ENCODE data around the gene CACUL1. TPM values are rescaled to one million over a fixed set of nuclear protein-coding genes. Genes with fewer than 3 reads are reported as not detected.
A peak's percentile ranks its signal among the peaks of the same experiment; 100 is the strongest.

The CACUL1 gene
- total RNA-seq, 1 experiment from 2014 or later = 62.5 TPM

DNA sequence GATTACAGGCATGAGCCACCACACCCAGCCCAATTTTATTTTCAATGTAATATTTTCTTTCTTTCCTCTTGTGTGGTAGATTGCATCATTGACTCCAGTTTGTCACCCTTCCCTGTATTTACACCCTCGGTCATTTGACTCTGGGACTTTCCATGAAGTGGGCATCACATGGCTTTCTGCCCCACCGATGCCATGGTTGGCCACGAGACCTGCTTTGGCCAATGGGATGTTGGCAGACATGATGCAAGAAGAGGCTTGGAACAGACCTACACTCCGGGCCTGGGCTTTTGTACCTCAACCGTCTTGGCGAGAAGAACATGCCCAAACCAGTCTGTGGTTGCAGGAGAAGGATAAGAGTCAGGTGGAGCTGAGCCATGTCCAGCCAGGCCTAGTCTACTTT is 38.8 kb upstream of the CACUL1 start:
- Histone ChIP-seq H3K9me2 (ENCODE audit: insufficient read depth) (no peaks in the 10 kb centered on the region), H3F3A (ENCODE audit: insufficient read depth, low read depth) (peaks cover 5% of the 10 kb centered on the region; the same call in 1 of the 2 replicates), H4K20me1 (ENCODE audit: insufficient read depth) (no peaks in the 10 kb centered on the region), H3K36me3 (ENCODE audit: low read depth) (no peaks in the 10 kb centered on the region), H3K79me2 (ENCODE audit: low read depth) (no peaks in the 10 kb centered on the region), H3K4me1 (replicated peaks; ENCODE audit: insufficient read depth) (peaks cover 23% of the 10 kb centered on the region), H3K27ac (no peak overlapping the region), H3K4me3 (no peak overlapping the region), H3K4me2 (no peak overlapping the region), H2AFZ (no peak overlapping the region), H3K27me3 (ENCODE audit: insufficient read depth, low read depth) (no peaks in the 10 kb centered on the region), H3K9me3 (ENCODE audit: insufficient read depth, low read depth) (no peaks in the 10 kb centered on the region)
- DNase-seq = no peak
- no TSS peak for BruUV-seq (replicated peaks)
- intact Hi-C loops (cut with micrococcal nuclease; ENCODE audit: unreplicated experiment) = no loop called here
- TF ChIP-seq CTCF (conservative IDR thresholded peaks at IDR 0.05) = no peak
- CTCF ChIA-PET = no interaction called here
- POLR2A ChIA-PET (ENCODE audit: unreplicated experiment) = no interaction called here

DNA sequence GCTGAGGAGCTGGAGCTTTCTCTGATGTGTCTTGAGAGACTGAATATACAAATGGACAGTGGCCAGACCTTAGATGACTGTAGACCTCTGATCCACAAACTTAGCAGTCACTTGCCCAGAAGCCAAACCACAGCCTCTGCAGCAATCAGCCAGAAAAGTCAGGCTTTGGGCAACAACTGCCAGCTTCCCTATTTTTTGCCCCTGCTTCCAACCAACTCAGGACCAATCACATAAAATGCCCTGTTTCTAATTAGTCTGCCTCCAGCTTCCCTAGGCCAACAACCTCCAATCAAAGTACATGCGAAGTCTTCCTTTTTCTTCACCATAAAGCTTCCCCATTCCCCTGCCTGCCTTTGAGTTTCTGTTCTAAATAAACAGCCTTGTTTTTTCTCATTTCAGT is 37.8 kb upstream of the CACUL1 start:
- no TSS peak for BruUV-seq (replicated peaks)
- H3K27ac ChIP-seq = no peak overlapping the region
- DNase-seq = no peak
- POLR2A ChIA-PET (ENCODE audit: unreplicated experiment) = no interaction called here
- H3K27me3 ChIP-seq (ENCODE audit: insufficient read depth, low read depth) = no peaks in the 10 kb centered on the region
- H3K9me2 ChIP-seq (ENCODE audit: insufficient read depth) = no peaks in the 10 kb centered on the region
- no peaks in the 10 kb centered on the region for H3K36me3 ChIP-seq (ENCODE audit: low read depth)
- no peak overlapping the region for H3K4me3 ChIP-seq
- intact Hi-C loops (cut with micrococcal nuclease; ENCODE audit: unreplicated experiment) = no loop called here
- H4K20me1 ChIP-seq (ENCODE audit: insufficient read depth) = no peaks in the 10 kb centered on the region
- no peaks in the 10 kb centered on the region for H3K79me2 ChIP-seq (ENCODE audit: low read depth)
- TF ChIP-seq CTCF (conservative IDR thresholded peaks at IDR 0.05) (no peak), EZH2 (IDR thresholded peaks at IDR 0.05; ENCODE audit: low read depth) (no peak)
- peak overlapping the region; percentile 28; the same call in 1 of the 2 replicates for H3K4me2 ChIP-seq
- H3F3A ChIP-seq (ENCODE audit: insufficient read depth, low read depth) = peaks cover 5% of the 10 kb centered on the region; the same call in 1 of the 2 replicates
- CTCF ChIA-PET = interaction anchor here (0.7 kb wide), 1 partner anchor 17 kb away, joined by 4 read pairs; no protein-coding TSS in a partner anchor
- H3K9me3 ChIP-seq (ENCODE audit: insufficient read depth, low read depth) = no peaks in the 10 kb centered on the region
- H3K4me1 ChIP-seq (replicated peaks; ENCODE audit: insufficient read depth) = peaks cover 13% of the 10 kb centered on the region
- H2AFZ ChIP-seq = no peak overlapping the region

- H3K4me2 ChIP-seq = no peak overlapping the region
- H3K27me3 ChIP-seq (ENCODE audit: insufficient read depth, low read depth) = no peaks in the 10 kb centered on the region
- no peak overlapping the region for H3K27ac ChIP-seq
- H3K36me3 ChIP-seq (ENCODE audit: low read depth) = no peaks in the 10 kb centered on the region
- CTCF ChIA-PET = no interaction called here
- peaks cover 13% of the 10 kb centered on the region for H3K4me1 ChIP-seq (replicated peaks; ENCODE audit: insufficient read depth)
- H3K79me2 ChIP-seq (ENCODE audit: low read depth) = no peaks in the 10 kb centered on the region
- POLR2A ChIA-PET (ENCODE audit: unreplicated experiment) = no interaction called here
- intact Hi-C loops (cut with micrococcal nuclease; ENCODE audit: unreplicated experiment) = no loop called here
- no peak overlapping the region for H2AFZ ChIP-seq
- H4K20me1 ChIP-seq (ENCODE audit: insufficient read depth) = no peaks in the 10 kb centered on the region
- no peaks in the 10 kb centered on the region for H3K9me2 ChIP-seq (ENCODE audit: insufficient read depth)
- no peak overlapping the region for H3K4me3 ChIP-seq
- DNase-seq = no peak
- peaks cover 5% of the 10 kb centered on the region; the same call in 1 of the 2 replicates for H3F3A ChIP-seq (ENCODE audit: insufficient read depth, low read depth)
- BruUV-seq (replicated peaks) = no TSS peak
- H3K9me3 ChIP-seq (ENCODE audit: insufficient read depth, low read depth) = no peaks in the 10 kb centered on the region
- TF ChIP-seq EZH2 (IDR thresholded peaks at IDR 0.05; ENCODE audit: low read depth) (no peak), CTCF (conservative IDR thresholded peaks at IDR 0.05) (no peak)
These were observed 35.3 kb upstream of the CACUL1 start for GRCh38 chr10:118790058-118790457.

Measured in PC-9 (cell line).